HEK293 (cell line): Measurements from ENCODE around the gene METTL21A.

Experiments used
- CTCF ChIA-PET: fragments of 350-600 bp; formaldehyde crosslinking; extraction: SDS; loops from one replicate; lab custom pipeline; 2021; ENCODE audit warnings: antibody characterized with exemption; lab: Yijun Ruan, JAX
- POLR2A ChIA-PET: fragments of 300-600 bp; formaldehyde crosslinking; extraction: SDS; loops from one replicate; lab custom pipeline; 2020; ENCODE audit warnings: antibody characterized with exemption, inconsistent platforms; lab: Yijun Ruan, JAX
- H3K27ac ChIP-seq: fragments of 200-500 bp; sonication (Bioruptor generic); 2 replicates; pipeline ENCODE4 v1.5.1; 2014; ENCODE audit warnings: low read depth, low read length, control low read depth, inconsistent platforms; ENCODE audit errors: extremely low read depth
- H3K36me3 ChIP-seq, 2 experiments: fragments of 200-500 bp in 1 of 2; sonication (Bioruptor generic) in 1 of 2; 1 replicate in 1 of 2; 2 replicates in 1 of 2; pipeline ENCODE4 v1.5.1; 2014 to 2017; ENCODE audit warnings: inconsistent platforms in 2 of 2, low read length in 2 of 2; ENCODE audit not compliant: control insufficient read depth in 2 of 2, insufficient read depth in 1 of 2
- H3K4me1 ChIP-seq: fragments of 200-500 bp; sonication (Bioruptor generic); 2 replicates; pipeline ENCODE4 v1.5.1; 2014; ENCODE audit warnings: mild to moderate bottlenecking, low read length, inconsistent platforms; ENCODE audit not compliant: control insufficient read depth, insufficient read depth
- H3K4me3 ChIP-seq: 2 replicates; pipeline ENCODE4 v1.5.1; 2011; ENCODE audit warnings: low read depth, mild to moderate bottlenecking, control low read depth, low read length, moderate library complexity
- H3K9me3 ChIP-seq: fragments of 200-500 bp; sonication (Bioruptor generic); 2 replicates; pipeline ENCODE4 v1.5.1; 2014; ENCODE audit warnings: low read depth, low read length, inconsistent platforms; ENCODE audit not compliant: control insufficient read depth, insufficient read depth
- AEBP2 ChIP-seq: fragments of 450-650 bp; formaldehyde crosslinking; IDR thresholded peaks from 2 replicates; pipeline ENCODE4 v1.5.1; 2016; ENCODE audit warnings: missing biosample characterization, missing genetic modification characterization, borderline replicate concordance
- IKZF3 ChIP-seq: fragments of 450-650 bp; IDR thresholded peaks from 2 replicates; pipeline ENCODE4 v1.5.0; 2018; ENCODE audit warnings: missing biosample characterization, mild to moderate bottlenecking, missing genetic modification characterization, moderate library complexity
- OSR2 ChIP-seq: fragments of 450-650 bp; formaldehyde crosslinking; IDR thresholded peaks from 2 replicates; pipeline ENCODE4 v1.5.1; 2016; ENCODE audit warnings: missing biosample characterization, missing genetic modification characterization
- PATZ1 ChIP-seq: fragments of 450-650 bp; formaldehyde crosslinking; IDR thresholded peaks from 2 replicates; pipeline ENCODE4 v1.5.1; 2016; ENCODE audit warnings: missing biosample characterization, missing genetic modification characterization
- PRDM10 ChIP-seq: fragments of 450-650 bp; formaldehyde crosslinking; IDR thresholded peaks from 2 replicates; pipeline ENCODE4 v1.5.1; 2016; ENCODE audit warnings: missing biosample characterization, missing genetic modification characterization
- ZBTB8A ChIP-seq: fragments of 450-650 bp; formaldehyde crosslinking; IDR thresholded peaks from 2 replicates; pipeline ENCODE4 v1.5.1; 2016; ENCODE audit warnings: missing biosample characterization, missing genetic modification characterization
- ZEB2 ChIP-seq: fragments of 450-650 bp; formaldehyde crosslinking; IDR thresholded peaks from 2 replicates; pipeline ENCODE4 v1.5.1; 2016; ENCODE audit warnings: missing biosample characterization, missing genetic modification characterization
- ZNF112 ChIP-seq: fragments of 450-650 bp; formaldehyde crosslinking; IDR thresholded peaks from 2 replicates; pipeline ENCODE4 v1.5.0; 2017; ENCODE audit warnings: missing biosample characterization, missing genetic modification characterization
- ZNF148 ChIP-seq: fragments of 450-650 bp; formaldehyde crosslinking; IDR thresholded peaks from 2 replicates; pipeline ENCODE4 v1.5.0; 2017; ENCODE audit warnings: missing biosample characterization, missing genetic modification characterization, borderline replicate concordance
- ZNF19 ChIP-seq: fragments of 450-650 bp; formaldehyde crosslinking; IDR thresholded peaks from 2 replicates; pipeline ENCODE4; 2016; ENCODE audit warnings: missing biosample characterization, missing genetic modification characterization, low read depth
- ZNF24 ChIP-seq: fragments of 450-650 bp; formaldehyde crosslinking; IDR thresholded peaks from 2 replicates; pipeline ENCODE4 v1.5.1; 2016; ENCODE audit warnings: missing biosample characterization, missing genetic modification characterization
- ZNF324 ChIP-seq: fragments of 450-650 bp; formaldehyde crosslinking; IDR thresholded peaks from 2 replicates; pipeline ENCODE4 v1.5.1; 2016; ENCODE audit warnings: missing biosample characterization, missing genetic modification characterization
- ZNF394 ChIP-seq: fragments of 450-650 bp; formaldehyde crosslinking; IDR thresholded peaks from 2 replicates; pipeline ENCODE4 v1.5.1; 2016; ENCODE audit warnings: missing biosample characterization, missing genetic modification characterization, mild to moderate bottlenecking, moderate library complexity, borderline replicate concordance
- ZNF488 ChIP-seq: fragments of 450-650 bp; formaldehyde crosslinking; IDR thresholded peaks from 2 replicates; pipeline ENCODE4 v1.5.1; 2016; ENCODE audit warnings: missing biosample characterization, missing genetic modification characterization
- ZNF510 ChIP-seq: fragments of 450-650 bp; formaldehyde crosslinking; IDR thresholded peaks from 2 replicates; pipeline ENCODE4 v1.5.1; 2018; ENCODE audit warnings: mild to moderate bottlenecking, missing genetic modification characterization, missing biosample characterization; ENCODE audit not compliant: insufficient replicate concordance
- ZNF514 ChIP-seq: fragments of 450-650 bp; formaldehyde crosslinking; IDR thresholded peaks from 2 replicates; pipeline ENCODE4 v1.5.1; 2016; ENCODE audit warnings: missing biosample characterization, missing genetic modification characterization
- ZNF600 ChIP-seq: fragments of 450-650 bp; formaldehyde crosslinking; IDR thresholded peaks from 2 replicates; pipeline ENCODE4 v1.5.1; 2016; ENCODE audit warnings: missing biosample characterization, missing genetic modification characterization
- ZNF843 ChIP-seq: fragments of 450-650 bp; formaldehyde crosslinking; IDR thresholded peaks from 2 replicates; pipeline ENCODE4 v1.5.1; 2016; ENCODE audit warnings: missing biosample characterization, missing genetic modification characterization
- TF ChIP-seq, protein P1 (sequence below): fragments of 450-650 bp; formaldehyde crosslinking; IDR thresholded peaks from 2 replicates; pipeline ENCODE4 v1.5.1; 2016; ENCODE audit warnings: missing biosample characterization, missing genetic modification characterization, low read depth
- TF ChIP-seq, protein P2 (sequence below): fragments of 450-650 bp; formaldehyde crosslinking; IDR thresholded peaks from 2 replicates; pipeline ENCODE4 v1.5.1; 2016; ENCODE audit warnings: missing biosample characterization, missing genetic modification characterization

The METTL21A gene

GRCh38 chr2:207589143-207589542, 36.1 kb downstream of the METTL21A start:
- H3K36me3 ChIP-seq, result peaks cover 52 to 60% of the 10 kb centered on the region in 2 experiments
- H3K9me3 ChIP-seq, result no peaks in the 10 kb centered on the region; the same call in 1 of the 2 replicates
- TF ChIP-seq PRDM10 (tag by site-specific recombination) (no peak), ZEB2 (tag by site-specific recombination) (no peak), IKZF3 (tag by site-specific recombination) (no peak)
- H3K27ac ChIP-seq, result no peak overlapping the region
- H3K4me3 ChIP-seq, result no peak overlapping the region
- ChIA-PET CTCF (interaction anchor here (0.6 kb wide), 1 partner anchor 58 kb away, joined by 3 read pairs; no protein-coding TSS in a partner anchor), POLR2A (interaction anchor here (0.6 to 0.9 kb wide), 2 partner anchors 59 to 883 kb away, joined by 3 read pairs; partner anchors contain the start of gene CREB1)
- H3K4me1 ChIP-seq, result no peaks in the 10 kb centered on the region

GRCh38 chr2:207587305-207587704, 37.9 kb downstream of the METTL21A start:
- H3K36me3 ChIP-seq, result peaks cover 47 to 56% of the 10 kb centered on the region in 2 experiments
- H3K4me1 ChIP-seq, result no peaks in the 10 kb centered on the region
- POLR2A ChIA-PET, result no interaction called here
- CTCF ChIA-PET, result no interaction called here
- no peak overlapping the region for H3K4me3 ChIP-seq
- H3K9me3 ChIP-seq, result no peaks in the 10 kb centered on the region; the same call in 1 of the 2 replicates
- H3K27ac ChIP-seq, result no peak overlapping the region
- TF ChIP-seq OSR2 (tag by site-specific recombination), result no peak
- TF ChIP-seq ZNF24 (tag by site-specific recombination), result no peak
- no peak for TF ChIP-seq AEBP2 (tag by site-specific recombination)
- TF ChIP-seq ZNF19 (tag by site-specific recombination), result no peak
- TF ChIP-seq ZNF148 (tag by site-specific recombination), result no peak
- no peak for TF ChIP-seq ZNF112 (tag by site-specific recombination)
- no peak for TF ChIP-seq ZNF510 (tag by site-specific recombination)
- TF ChIP-seq ZBTB8A (tag by site-specific recombination), result no peak
- TF ChIP-seq, protein P1, sequence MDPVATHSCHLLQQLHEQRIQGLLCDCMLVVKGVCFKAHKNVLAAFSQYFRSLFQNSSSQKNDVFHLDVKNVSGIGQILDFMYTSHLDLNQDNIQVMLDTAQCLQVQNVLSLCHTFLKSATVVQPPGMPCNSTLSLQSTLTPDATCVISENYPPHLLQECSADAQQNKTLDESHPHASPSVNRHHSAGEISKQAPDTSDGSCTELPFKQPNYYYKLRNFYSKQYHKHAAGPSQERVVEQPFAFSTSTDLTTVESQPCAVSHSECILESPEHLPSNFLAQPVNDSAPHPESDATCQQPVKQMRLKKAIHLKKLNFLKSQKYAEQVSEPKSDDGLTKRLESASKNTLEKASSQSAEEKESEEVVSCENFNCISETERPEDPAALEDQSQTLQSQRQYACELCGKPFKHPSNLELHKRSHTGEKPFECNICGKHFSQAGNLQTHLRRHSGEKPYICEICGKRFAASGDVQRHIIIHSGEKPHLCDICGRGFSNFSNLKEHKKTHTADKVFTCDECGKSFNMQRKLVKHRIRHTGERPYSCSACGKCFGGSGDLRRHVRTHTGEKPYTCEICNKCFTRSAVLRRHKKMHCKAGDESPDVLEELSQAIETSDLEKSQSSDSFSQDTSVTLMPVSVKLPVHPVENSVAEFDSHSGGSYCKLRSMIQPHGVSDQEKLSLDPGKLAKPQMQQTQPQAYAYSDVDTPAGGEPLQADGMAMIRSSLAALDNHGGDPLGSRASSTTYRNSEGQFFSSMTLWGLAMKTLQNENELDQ (tag by site-specific recombination), result no peak
- TF ChIP-seq, protein P2, sequence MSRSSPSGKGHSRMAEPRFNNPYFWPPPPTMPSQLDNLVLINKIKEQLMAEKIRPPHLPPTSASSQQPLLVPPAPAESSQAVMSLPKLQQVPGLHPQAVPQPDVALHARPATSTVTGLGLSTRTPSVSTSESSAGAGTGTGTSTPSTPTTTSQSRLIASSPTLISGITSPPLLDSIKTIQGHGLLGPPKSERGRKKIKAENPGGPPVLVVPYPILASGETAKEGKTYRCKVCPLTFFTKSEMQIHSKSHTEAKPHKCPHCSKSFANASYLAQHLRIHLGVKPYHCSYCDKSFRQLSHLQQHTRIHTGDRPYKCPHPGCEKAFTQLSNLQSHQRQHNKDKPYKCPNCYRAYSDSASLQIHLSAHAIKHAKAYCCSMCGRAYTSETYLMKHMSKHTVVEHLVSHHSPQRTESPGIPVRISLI (tag by site-specific recombination), result no peak
- no peak for TF ChIP-seq ZNF488 (tag by site-specific recombination)
- TF ChIP-seq ZNF324 (tag by site-specific recombination), result no peak
- no peak for TF ChIP-seq PATZ1 (tag by site-specific recombination)
- TF ChIP-seq ZNF843 (tag by site-specific recombination), result no peak
- TF ChIP-seq ZNF514 (tag by site-specific recombination), result no peak
- TF ChIP-seq ZNF600, result no peak
- TF ChIP-seq ZNF394, result no peak
